A673 (cell line): ENCODE results near the gene OLIG2. TPM values are rescaled to one million over a fixed set of nuclear protein-coding genes. Genes with fewer than 3 reads are reported as not detected.
A peak's percentile ranks its signal among the peaks of the same experiment; 100 is the strongest.

ENCODE experiments used
- BruUV-seq: library from RNA; stranded (reverse); fragments of 400-500 nt; replicated peaks from 2 replicates; lab custom pipeline; 2021; lab: Mats Ljungman, UMichigan
- CTCF ChIA-PET: fragments of 300-600 bp; sonication (Branson Sonifier 250); formaldehyde crosslinking; loops from one replicate; lab custom pipeline; 2022; ENCODE audit warnings: antibody characterized with exemption; lab: Charles Lee
- POLR2A ChIA-PET: fragments of 300-600 bp; sonication (Branson Sonifier 250); formaldehyde crosslinking; loops from one replicate; lab custom pipeline; 2022; ENCODE audit warnings: antibody characterized with exemption; ENCODE audit not compliant: low non-redundant PET; lab: Charles Lee
- DNase-seq: peaks from one replicate; pipeline ENCODE4 v3.0.0-alpha.2; 2015; ENCODE audit warnings: low spot score
- H3K27ac ChIP-seq: fragments of 200-600 bp; sonication (generic); 2 replicates; pipeline ENCODE4 v1.5.1; 2016; ENCODE audit warnings: mixed run types, low read depth, mild to moderate bottlenecking, mixed read lengths, antibody characterized with exemption, low read length; ENCODE audit not compliant: poor library complexity, severe bottlenecking
- H3K27me3 ChIP-seq: fragments of 200-600 bp; sonication (generic); replicated peaks from 2 replicates; pipeline ENCODE4 v1.6.1; 2017; ENCODE audit warnings: mixed run types, low read depth, mild to moderate bottlenecking, mixed read lengths, antibody characterized with exemption, low read length; ENCODE audit not compliant: insufficient read depth, poor library complexity
- H3K36me3 ChIP-seq: fragments of 200-600 bp; sonication (generic); 2 replicates; pipeline ENCODE4 v1.6.1; 2016; ENCODE audit warnings: mixed run types, mild to moderate bottlenecking, mixed read lengths, antibody characterized with exemption, low read length; ENCODE audit not compliant: insufficient read depth, poor library complexity, severe bottlenecking
- H3K4me1 ChIP-seq: fragments of 200-600 bp; sonication (generic); 2 replicates; pipeline ENCODE4 v1.6.1; 2017; ENCODE audit warnings: mixed run types, mild to moderate bottlenecking, mixed read lengths, antibody characterized with exemption, low read length; ENCODE audit not compliant: insufficient read depth, poor library complexity, severe bottlenecking
- H3K4me3 ChIP-seq: fragments of 200-600 bp; sonication (generic); 2 replicates; pipeline ENCODE4 v1.5.1; 2016; ENCODE audit warnings: low read depth, mixed run types, mild to moderate bottlenecking, mixed read lengths, low read length; ENCODE audit not compliant: poor library complexity, severe bottlenecking
- H3K9me3 ChIP-seq: fragments of 200-600 bp; sonication (generic); 2 replicates; pipeline ENCODE4 v1.6.1; 2016; ENCODE audit warnings: mixed run types, low read depth, mild to moderate bottlenecking, mixed read lengths, antibody characterized with exemption, low read length; ENCODE audit not compliant: poor library complexity, severe bottlenecking
- EZH2 ChIP-seq: fragments of 200-600 bp; sonication (generic); IDR thresholded peaks from 2 replicates; pipeline ENCODE4 v1.6.1; 2017; ENCODE audit warnings: borderline replicate concordance, low read depth, mild to moderate bottlenecking, mixed read lengths, antibody characterized with exemption, low read length; ENCODE audit not compliant: poor library complexity, severe bottlenecking
- intact Hi-C: fragments of 100-400 bp; cut with micrococcal nuclease; formaldehyde crosslinking; loops from one replicate; pipeline ENCODE4 v1.10.0; 2022; ENCODE audit not compliant: unreplicated experiment
- total RNA-seq: library from RNA; stranded (reverse); gene quantifications from 2 replicates; pipeline ENCODE4 v1.2.3, GENCODE V29; 2021
- TF ChIP-seq, protein P1 (sequence below): fragments of 300-800, 200-600 bp; sonication (generic); conservative IDR thresholded peaks from 2 replicates; pipeline ENCODE4 v1.5.1; 2017; ENCODE audit warnings: low read depth, mild to moderate bottlenecking, antibody characterized with exemption, low read length, moderate library complexity, mixed read lengths

OLIG2 gene
- total RNA-seq, 1 experiment from 2014 or later = not detected

GRCh38 chr21:33022489-33022827 lies 3.3 kb upstream of the OLIG2 start:
- no peak for DNase-seq
- no TSS peak for BruUV-seq
- POLR2A ChIA-PET = no interaction called here
- Histone ChIP-seq H3K36me3 (no peaks in the 10 kb centered on the region), H3K4me1 (no peaks in the 10 kb centered on the region), H3K9me3 (no peaks in the 10 kb centered on the region), H3K27ac (no peak overlapping the region), H3K4me3 (no peak overlapping the region), H3K27me3 (peaks cover 99% of the 10 kb centered on the region)
- CTCF ChIA-PET = no interaction called here
- TF ChIP-seq, protein P1, sequence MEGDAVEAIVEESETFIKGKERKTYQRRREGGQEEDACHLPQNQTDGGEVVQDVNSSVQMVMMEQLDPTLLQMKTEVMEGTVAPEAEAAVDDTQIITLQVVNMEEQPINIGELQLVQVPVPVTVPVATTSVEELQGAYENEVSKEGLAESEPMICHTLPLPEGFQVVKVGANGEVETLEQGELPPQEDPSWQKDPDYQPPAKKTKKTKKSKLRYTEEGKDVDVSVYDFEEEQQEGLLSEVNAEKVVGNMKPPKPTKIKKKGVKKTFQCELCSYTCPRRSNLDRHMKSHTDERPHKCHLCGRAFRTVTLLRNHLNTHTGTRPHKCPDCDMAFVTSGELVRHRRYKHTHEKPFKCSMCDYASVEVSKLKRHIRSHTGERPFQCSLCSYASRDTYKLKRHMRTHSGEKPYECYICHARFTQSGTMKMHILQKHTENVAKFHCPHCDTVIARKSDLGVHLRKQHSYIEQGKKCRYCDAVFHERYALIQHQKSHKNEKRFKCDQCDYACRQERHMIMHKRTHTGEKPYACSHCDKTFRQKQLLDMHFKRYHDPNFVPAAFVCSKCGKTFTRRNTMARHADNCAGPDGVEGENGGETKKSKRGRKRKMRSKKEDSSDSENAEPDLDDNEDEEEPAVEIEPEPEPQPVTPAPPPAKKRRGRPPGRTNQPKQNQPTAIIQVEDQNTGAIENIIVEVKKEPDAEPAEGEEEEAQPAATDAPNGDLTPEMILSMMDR = no peak
- peak; percentile 46 for TF ChIP-seq EZH2
- intact Hi-C loops = no loop called here

- intact Hi-C loops = no loop called here
- Histone ChIP-seq H3K4me3 (no peak overlapping the region), H3K27me3 (peaks cover 99% of the 10 kb centered on the region), H3K4me1 (no peaks in the 10 kb centered on the region), H3K9me3 (no peaks in the 10 kb centered on the region), H3K36me3 (no peaks in the 10 kb centered on the region), H3K27ac (no peak overlapping the region)
- BruUV-seq = no TSS peak
- TF ChIP-seq EZH2 = peak; percentile 29
- TF ChIP-seq, protein P1 = no peak
- DNase-seq = no peak
- ChIA-PET POLR2A (no interaction called here), CTCF (no interaction called here)
Observed at GRCh38 chr21:33022828-33023573, 2.7 kb upstream of the OLIG2 start.

DNA sequence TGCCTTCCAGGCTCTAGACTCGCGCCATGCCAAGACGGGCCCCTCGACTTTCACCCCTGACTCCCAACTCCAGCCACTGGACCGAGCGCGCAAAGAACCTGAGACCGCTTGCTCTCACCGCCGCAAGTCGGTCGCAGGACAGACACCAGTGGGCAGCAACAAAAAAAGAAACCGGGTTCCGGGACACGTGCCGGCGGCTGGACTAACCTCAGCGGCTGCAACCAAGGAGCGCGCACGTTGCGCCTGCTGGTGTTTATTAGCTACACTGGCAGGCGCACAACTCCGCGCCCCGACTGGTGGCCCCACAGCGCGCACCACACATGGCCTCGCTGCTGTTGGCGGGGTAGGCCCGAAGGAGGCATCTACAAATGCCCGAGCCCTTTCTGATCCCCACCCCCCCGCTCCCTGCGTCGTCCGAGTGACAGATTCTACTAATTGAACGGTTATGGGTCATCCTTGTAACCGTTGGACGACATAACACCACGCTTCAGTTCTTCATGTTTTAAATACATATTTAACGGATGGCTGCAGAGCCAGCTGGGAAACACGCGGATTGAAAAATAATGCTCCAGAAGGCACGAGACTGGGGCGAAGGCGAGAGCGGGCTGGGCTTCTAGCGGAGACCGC lies 2.0 kb upstream of the OLIG2 start:
- no peak for DNase-seq
- no peak overlapping the region for H3K4me3 ChIP-seq

More for the DNA sequence above, 2.0 kb upstream of the OLIG2 start:
- H3K9me3 ChIP-seq = no peaks in the 10 kb centered on the region
- no peak overlapping the region for H3K27ac ChIP-seq
- H3K36me3 ChIP-seq = no peaks in the 10 kb centered on the region
- H3K27me3 ChIP-seq = peaks cover 99% of the 10 kb centered on the region
- intact Hi-C loops = no loop called here
- ChIA-PET POLR2A (no interaction called here), CTCF (no interaction called here)
- H3K4me1 ChIP-seq = no peaks in the 10 kb centered on the region
- TF ChIP-seq EZH2 = peak; percentile 10
- TF ChIP-seq, protein P1 = no peak
- BruUV-seq = no TSS peak
